ENCODE data around the gene SMS.

DNA sequence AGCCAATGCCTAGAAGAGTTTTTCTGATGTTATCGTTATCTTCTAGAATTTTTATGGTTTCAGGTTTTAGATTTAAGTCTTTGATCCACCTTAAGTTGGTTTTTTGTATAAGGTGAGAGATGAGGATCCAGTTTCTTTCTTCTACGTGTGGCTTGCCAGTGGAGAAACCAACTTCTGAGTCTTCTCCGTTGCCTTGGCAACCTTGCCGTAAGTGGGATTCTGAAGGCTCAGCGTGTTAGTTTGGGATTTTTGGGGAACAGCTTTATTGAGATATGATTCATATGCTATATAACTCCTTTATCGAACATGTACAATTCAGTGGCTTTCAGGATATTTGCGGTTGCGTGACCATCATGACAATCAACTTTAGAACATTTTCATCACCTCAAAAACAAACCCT lies 17.7 kb downstream of the SMS start:
- TF ChIP-seq, protein P1, sequence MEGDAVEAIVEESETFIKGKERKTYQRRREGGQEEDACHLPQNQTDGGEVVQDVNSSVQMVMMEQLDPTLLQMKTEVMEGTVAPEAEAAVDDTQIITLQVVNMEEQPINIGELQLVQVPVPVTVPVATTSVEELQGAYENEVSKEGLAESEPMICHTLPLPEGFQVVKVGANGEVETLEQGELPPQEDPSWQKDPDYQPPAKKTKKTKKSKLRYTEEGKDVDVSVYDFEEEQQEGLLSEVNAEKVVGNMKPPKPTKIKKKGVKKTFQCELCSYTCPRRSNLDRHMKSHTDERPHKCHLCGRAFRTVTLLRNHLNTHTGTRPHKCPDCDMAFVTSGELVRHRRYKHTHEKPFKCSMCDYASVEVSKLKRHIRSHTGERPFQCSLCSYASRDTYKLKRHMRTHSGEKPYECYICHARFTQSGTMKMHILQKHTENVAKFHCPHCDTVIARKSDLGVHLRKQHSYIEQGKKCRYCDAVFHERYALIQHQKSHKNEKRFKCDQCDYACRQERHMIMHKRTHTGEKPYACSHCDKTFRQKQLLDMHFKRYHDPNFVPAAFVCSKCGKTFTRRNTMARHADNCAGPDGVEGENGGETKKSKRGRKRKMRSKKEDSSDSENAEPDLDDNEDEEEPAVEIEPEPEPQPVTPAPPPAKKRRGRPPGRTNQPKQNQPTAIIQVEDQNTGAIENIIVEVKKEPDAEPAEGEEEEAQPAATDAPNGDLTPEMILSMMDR (conservative IDR thresholded peaks at IDR 0.05), result no peak
- TF ChIP-seq EZH2 (IDR thresholded peaks at IDR 0.05; ENCODE audit: low read depth), result no peak
